T-helper 1 cell treated with Interleukin-12 subunit alpha and Interleukin-12 subunit beta and Interleukin-4 antibody, amounts not matched to agents 30 μg/mL and 1 μg/mL, for 36 hours (primary cell): Measurements from ENCODE around the gene TRIOBP.

Experiments used
- H3K27ac Mint-ChIP-seq: one replicate; pipeline ENCODE4 v1.8.0; 2021; ENCODE audit warnings: mild to moderate bottlenecking, mixed read lengths
- H3K27me3 Mint-ChIP-seq: one replicate; pipeline ENCODE4 v1.8.0; 2021; ENCODE audit warnings: low read depth, mixed read lengths
- H3K36me3 Mint-ChIP-seq: one replicate; pipeline ENCODE4 v1.8.0; 2021; ENCODE audit warnings: low read depth, mixed read lengths
- H3K4me1 Mint-ChIP-seq: one replicate; pipeline ENCODE4 v1.8.0; 2021; ENCODE audit warnings: low read depth, mixed read lengths
- H3K4me3 Mint-ChIP-seq: one replicate; pipeline ENCODE4 v1.8.0; 2021; ENCODE audit warnings: mild to moderate bottlenecking, moderate library complexity, mixed read lengths
- H3K9me3 Mint-ChIP-seq: one replicate; pipeline ENCODE4 v1.8.0; 2021; ENCODE audit warnings: mixed read lengths

TRIOBP gene

GRCh38 chr22:37725551-37726240 lies 28.8 kb downstream of the TRIOBP start:
- Mint-ChIP-seq H3K4me1 (peaks cover 2% of the 10 kb centered on the region), H3K27me3 (no peaks in the 10 kb centered on the region), H3K36me3 (no peaks in the 10 kb centered on the region), H3K4me3 (no peak overlapping the region), H3K9me3 (no peaks in the 10 kb centered on the region), H3K27ac (no peak overlapping the region)

DNA sequence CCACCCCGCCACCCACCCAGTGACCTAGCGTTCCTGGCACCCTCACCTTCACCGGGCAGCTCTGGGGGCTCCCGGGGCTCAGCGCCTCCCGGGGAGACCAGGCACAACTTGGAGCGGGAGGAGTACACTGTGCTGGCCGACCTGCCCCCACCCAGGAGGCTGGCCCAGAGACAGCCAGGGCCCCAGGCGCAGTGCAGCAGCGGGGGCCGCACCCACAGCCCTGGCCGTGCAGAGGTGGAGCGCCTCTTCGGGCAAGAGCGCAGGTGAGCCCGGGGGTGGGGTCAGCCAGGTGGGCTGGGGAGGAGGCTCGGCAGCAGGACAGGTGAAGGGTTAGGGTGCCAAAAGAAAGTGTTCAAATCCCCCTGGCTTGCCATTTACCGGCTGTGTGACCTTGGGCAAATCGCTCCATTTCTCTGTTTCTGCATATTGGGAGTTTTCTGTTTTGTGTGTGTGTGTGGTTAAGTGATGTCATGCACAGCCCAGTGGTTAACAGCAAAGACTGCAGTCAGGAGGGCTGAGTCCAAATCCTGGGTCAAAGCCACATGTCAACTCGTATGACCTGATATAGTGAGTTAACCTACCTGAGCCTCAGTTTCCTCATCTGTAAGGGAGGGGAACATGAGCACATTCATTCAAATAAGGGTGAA lies 29.5 kb downstream of the TRIOBP start:
- H3K27ac Mint-ChIP-seq = no peak overlapping the region
- H3K4me3 Mint-ChIP-seq = no peak overlapping the region
- peaks cover 2% of the 10 kb centered on the region for H3K4me1 Mint-ChIP-seq
- H3K27me3 Mint-ChIP-seq = no peaks in the 10 kb centered on the region
- H3K36me3 Mint-ChIP-seq = no peaks in the 10 kb centered on the region
- no peaks in the 10 kb centered on the region for H3K9me3 Mint-ChIP-seq

GRCh38 chr22:37728620-37729019 lies 31.8 kb downstream of the TRIOBP start:
- Mint-ChIP-seq H3K4me3 (no peak overlapping the region), H3K36me3 (no peaks in the 10 kb centered on the region), H3K27me3 (no peaks in the 10 kb centered on the region), H3K9me3 (no peaks in the 10 kb centered on the region), H3K27ac (no peak overlapping the region), H3K4me1 (peaks cover 2% of the 10 kb centered on the region)

DNA sequence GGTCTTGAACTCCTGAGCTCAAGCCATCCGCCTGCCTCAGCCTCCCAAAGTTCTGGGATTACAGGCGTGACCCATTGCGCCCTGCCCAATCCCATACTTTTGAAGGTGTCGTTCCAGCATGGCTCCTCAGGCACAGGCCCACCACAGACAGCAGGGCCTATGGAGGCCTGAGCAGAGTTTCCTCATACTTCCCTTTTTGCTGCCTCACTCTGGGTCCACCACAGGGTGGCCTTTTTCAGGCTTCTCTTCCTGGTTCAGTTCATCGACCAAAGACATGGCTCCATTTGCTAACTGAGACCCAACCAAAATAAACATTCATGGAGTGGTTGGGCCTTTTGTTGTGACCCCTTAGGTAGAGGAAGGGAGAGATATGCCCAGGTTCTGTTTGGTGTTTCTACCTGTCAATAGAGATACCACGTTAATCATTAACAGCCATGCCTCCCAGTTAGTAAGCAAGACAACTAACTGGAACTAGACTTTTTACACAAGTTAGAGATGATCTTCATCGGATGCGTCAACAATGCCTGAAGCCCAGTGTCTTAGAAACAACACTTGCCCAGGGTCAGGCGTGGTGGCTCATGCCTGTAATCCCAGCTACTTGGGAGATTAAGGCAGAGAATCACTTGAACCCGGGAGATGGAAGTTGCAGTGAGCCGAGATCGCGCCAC lies 35.1 kb downstream of the TRIOBP start:
- no peak overlapping the region for H3K27ac Mint-ChIP-seq
- no peaks in the 10 kb centered on the region for H3K36me3 Mint-ChIP-seq
- H3K27me3 Mint-ChIP-seq = no peaks in the 10 kb centered on the region
- H3K4me3 Mint-ChIP-seq = no peak overlapping the region
- H3K9me3 Mint-ChIP-seq = no peaks in the 10 kb centered on the region
- no peaks in the 10 kb centered on the region for H3K4me1 Mint-ChIP-seq

- Mint-ChIP-seq H3K4me1 (no peaks in the 10 kb centered on the region), H3K27ac (no peak overlapping the region), H3K27me3 (no peaks in the 10 kb centered on the region), H3K36me3 (no peaks in the 10 kb centered on the region), H3K4me3 (no peak overlapping the region), H3K9me3 (no peaks in the 10 kb centered on the region)
Observed at GRCh38 chr22:37732699-37733607, 36.1 kb downstream of the TRIOBP start.

- Mint-ChIP-seq H3K4me1 (no peaks in the 10 kb centered on the region), H3K27me3 (no peaks in the 10 kb centered on the region), H3K27ac (no peak overlapping the region), H3K36me3 (no peaks in the 10 kb centered on the region), H3K9me3 (no peaks in the 10 kb centered on the region), H3K4me3 (no peak overlapping the region)
Observed at GRCh38 chr22:37733625-37734401, 37.0 kb downstream of the TRIOBP start.

DNA sequence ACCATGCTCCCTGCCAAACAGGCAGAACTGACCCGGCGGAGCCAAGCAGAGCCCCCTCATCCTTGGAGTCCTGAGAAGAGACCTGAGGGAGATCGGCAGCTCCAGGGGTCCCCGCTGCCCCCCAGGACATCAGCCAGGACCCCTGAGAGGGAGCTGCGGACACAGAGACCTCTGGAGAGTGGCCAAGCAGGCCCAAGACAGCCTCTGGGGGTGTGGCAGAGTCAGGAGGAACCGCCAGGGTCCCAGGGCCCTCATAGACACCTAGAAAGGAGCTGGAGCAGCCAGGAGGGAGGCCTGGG lies 37.5 kb downstream of the TRIOBP start:
- Mint-ChIP-seq H3K4me1 (no peaks in the 10 kb centered on the region), H3K4me3 (no peak overlapping the region), H3K27me3 (no peaks in the 10 kb centered on the region), H3K27ac (no peak overlapping the region), H3K36me3 (no peaks in the 10 kb centered on the region), H3K9me3 (no peaks in the 10 kb centered on the region)

GRCh38 chr22:37734964-37735451 lies 38.2 kb downstream of the TRIOBP start:
- no peaks in the 10 kb centered on the region for H3K27me3 Mint-ChIP-seq
- H3K4me3 Mint-ChIP-seq = no peak overlapping the region
- H3K36me3 Mint-ChIP-seq = no peaks in the 10 kb centered on the region
- no peaks in the 10 kb centered on the region for H3K4me1 Mint-ChIP-seq
- H3K27ac Mint-ChIP-seq = no peak overlapping the region
- H3K9me3 Mint-ChIP-seq = no peaks in the 10 kb centered on the region

DNA sequence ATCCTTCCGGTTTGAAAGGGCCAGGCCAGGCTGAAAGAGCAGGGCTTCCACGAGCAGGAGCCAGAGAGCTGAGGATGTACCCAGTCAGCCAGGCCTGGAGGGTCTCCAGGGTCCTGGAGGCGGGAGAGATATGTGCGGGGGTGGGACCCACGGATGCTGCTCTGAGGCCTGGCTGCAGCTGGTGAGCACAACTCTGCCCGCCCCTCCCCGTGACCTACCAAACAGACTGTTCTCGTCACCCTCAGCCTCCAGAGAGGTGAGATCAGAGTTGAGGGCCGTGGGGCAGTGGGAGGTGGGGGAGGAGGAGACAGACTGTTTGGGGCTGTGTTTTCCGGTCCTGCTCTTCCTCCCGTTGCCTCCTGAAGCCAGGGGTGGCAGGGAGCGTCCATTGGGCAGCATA lies 42.2 kb downstream of the TRIOBP start:
- peaks cover 6% of the 10 kb centered on the region for H3K4me1 Mint-ChIP-seq
- no peaks in the 10 kb centered on the region for H3K9me3 Mint-ChIP-seq
- no peak overlapping the region for H3K27ac Mint-ChIP-seq
- no peaks in the 10 kb centered on the region for H3K27me3 Mint-ChIP-seq
- H3K36me3 Mint-ChIP-seq = peaks cover 2% of the 10 kb centered on the region
- H3K4me3 Mint-ChIP-seq = no peak overlapping the region

GRCh38 chr22:37739611-37740049 lies 42.8 kb downstream of the TRIOBP start:
- no peak overlapping the region for H3K27ac Mint-ChIP-seq
- H3K9me3 Mint-ChIP-seq = no peaks in the 10 kb centered on the region
- H3K36me3 Mint-ChIP-seq = peaks cover 2% of the 10 kb centered on the region
- H3K27me3 Mint-ChIP-seq = no peaks in the 10 kb centered on the region
- H3K4me3 Mint-ChIP-seq = no peak overlapping the region
- peaks cover 6% of the 10 kb centered on the region for H3K4me1 Mint-ChIP-seq

DNA sequence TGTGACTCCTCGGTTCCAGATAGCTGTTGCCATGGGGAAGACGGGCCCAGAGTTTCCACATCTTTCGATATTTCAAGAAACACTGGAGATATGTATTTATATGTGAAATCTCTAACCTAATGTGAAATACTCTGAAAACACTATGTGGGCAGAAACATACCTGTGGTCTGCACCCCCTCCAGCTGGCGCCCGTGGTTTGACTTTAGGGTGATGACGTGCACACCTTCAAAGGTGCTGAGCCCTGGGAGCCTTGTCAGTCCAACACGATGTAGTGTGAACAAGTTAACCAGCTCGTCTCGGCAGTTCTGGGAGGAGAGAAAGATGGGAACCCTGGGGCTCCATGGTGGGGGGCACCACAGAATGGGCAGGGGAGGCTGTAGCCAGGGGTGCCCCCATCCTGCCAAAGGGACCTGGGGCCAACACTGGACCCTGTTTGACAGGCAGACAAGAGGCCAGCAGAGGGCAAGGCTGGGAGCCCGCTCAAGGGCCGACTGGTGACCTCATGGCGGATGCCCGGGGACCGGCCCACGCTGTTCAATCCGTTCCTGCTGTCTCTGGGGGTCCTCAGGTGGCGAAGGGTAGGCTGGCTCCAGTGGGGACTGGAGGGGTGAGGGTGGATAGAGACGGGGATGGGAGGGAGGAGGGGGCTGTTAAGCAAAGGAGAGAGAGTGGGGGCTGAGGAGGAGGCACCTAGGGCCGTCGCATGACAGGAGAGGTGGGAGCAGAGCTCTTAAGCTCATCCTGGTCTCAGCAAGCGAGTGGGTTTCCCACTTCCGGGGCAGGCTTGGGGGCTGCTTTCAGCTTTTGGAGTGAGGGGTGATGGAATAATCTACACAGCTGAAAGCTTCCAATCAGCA lies 43.8 kb downstream of the TRIOBP start:
- Mint-ChIP-seq H3K27ac (no peak overlapping the region), H3K9me3 (no peaks in the 10 kb centered on the region), H3K27me3 (no peaks in the 10 kb centered on the region), H3K4me3 (no peak overlapping the region), H3K4me1 (peaks cover 13% of the 10 kb centered on the region), H3K36me3 (peaks cover 2% of the 10 kb centered on the region)

DNA sequence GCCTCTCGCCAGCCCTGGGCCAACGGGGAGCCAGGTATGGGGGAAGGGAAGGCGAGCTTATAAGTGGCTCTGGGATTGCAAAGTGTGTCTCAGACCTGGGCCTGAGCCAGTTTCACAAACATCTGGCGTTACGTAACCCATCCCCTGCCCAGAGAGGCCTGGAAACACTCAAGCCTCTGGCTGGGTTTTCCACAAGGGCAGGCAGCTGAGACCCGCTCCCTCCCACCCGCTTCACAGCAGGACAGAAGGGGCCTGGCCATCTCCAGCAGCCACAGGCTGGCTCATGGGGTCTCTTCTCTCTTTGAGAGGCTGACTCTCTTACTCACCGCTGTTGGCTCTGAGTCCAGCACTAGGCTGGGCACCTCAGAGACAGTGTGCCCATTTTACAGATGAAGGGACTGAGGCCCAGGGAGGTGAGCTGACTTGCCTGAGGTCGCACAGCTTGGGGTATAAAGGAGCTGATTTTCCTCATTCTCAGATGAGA lies 44.5 kb downstream of the TRIOBP start:
- no peaks in the 10 kb centered on the region for H3K9me3 Mint-ChIP-seq
- peaks cover 13% of the 10 kb centered on the region for H3K4me1 Mint-ChIP-seq
- no peaks in the 10 kb centered on the region for H3K27me3 Mint-ChIP-seq
- H3K27ac Mint-ChIP-seq = no peak overlapping the region
- H3K36me3 Mint-ChIP-seq = peaks cover 2% of the 10 kb centered on the region
- no peak overlapping the region for H3K4me3 Mint-ChIP-seq
